GM23248 (cell line): ENCODE measurements around the gene PATJ.

Experiments
- EZH2 ChIP-seq: fragments of 200-600 bp; sonication (generic); IDR thresholded peaks from 2 replicates; pipeline ENCODE4 v1.6.1; 2018; ENCODE audit warnings: antibody characterized with exemption, mild to moderate bottlenecking; ENCODE audit not compliant: insufficient read depth, poor library complexity, severe bottlenecking
- EZH2phosphoT487 ChIP-seq: fragments of 200-600 bp; sonication (generic); IDR thresholded peaks from 2 replicates; pipeline ENCODE4 v1.6.1; 2018; ENCODE audit warnings: antibody characterized with exemption, moderate library complexity, mild to moderate bottlenecking, low read depth; ENCODE audit not compliant: insufficient read depth

DNA sequence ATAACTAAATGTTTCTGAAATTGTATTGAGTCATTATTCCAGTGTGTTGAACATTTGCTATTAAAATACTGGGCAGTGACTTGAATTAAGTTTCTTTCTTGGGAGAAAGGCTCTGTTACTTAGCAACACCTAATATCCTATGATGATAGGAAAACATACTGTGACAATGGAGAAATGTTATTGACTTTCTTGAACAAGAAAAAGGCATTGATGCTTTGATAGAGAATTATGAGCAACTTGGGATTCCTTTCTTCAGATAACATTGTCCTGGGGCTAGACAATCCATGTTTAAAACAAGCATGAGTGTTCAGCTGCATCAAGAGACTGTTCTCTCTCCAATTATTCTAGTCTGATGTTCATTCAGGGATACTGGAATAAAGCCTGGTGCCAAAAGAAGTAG lies 236.5 kb downstream of the PATJ start:
- TF ChIP-seq EZH2phosphoT487: no peak
- TF ChIP-seq EZH2: no peak
